HG03064 (cell line): ENCODE measurements around the gene KLK3.
A peak's percentile ranks its signal among the peaks of the same experiment; 100 is the strongest.

Experiments used
- ATAC-seq: cut with Tn5 transposase; IDR thresholded peaks from one replicate; pipeline ENCODE4 v1.9.1; 2021; ENCODE audit warnings: low read depth; ENCODE audit not compliant: unreplicated experiment

Gene KLK3

GRCh38 chr19:50896591-50897190, 42.0 kb downstream of the KLK3 start:
- ATAC-seq = peak; percentile 69

- peak; percentile 21 for ATAC-seq
These were observed 42.5 kb downstream of the KLK3 start for GRCh38 chr19:50897191-50897607.

- ATAC-seq = no peak
These were observed 42.9 kb downstream of the KLK3 start for GRCh38 chr19:50897612-50898011.

GRCh38 chr19:50898018-50898417, 43.3 kb downstream of the KLK3 start:
- no peak for ATAC-seq

- no peak for ATAC-seq
These were observed 44.9 kb downstream of the KLK3 start for GRCh38 chr19:50899569-50899968.

GRCh38 chr19:50902640-50903039, 47.9 kb downstream of the KLK3 start:
- no peak for ATAC-seq

GRCh38 chr19:50906217-50906616, 51.5 kb downstream of the KLK3 start:
- no peak for ATAC-seq

GRCh38 chr19:50908336-50908735, 53.6 kb downstream of the KLK3 start:
- no peak for ATAC-seq

- no peak for ATAC-seq
These were observed 54.7 kb downstream of the KLK3 start for GRCh38 chr19:50909240-50910070.
